A549 (cell line): ENCODE measurements around the gene SLC38A3. TPM values are rescaled to one million over a fixed set of nuclear protein-coding genes. Genes with fewer than 3 reads are reported as not detected.
A peak's percentile ranks its signal among the peaks of the same experiment; 100 is the strongest.

Source experiments
- ATAC-seq, 2 experiments: fragments of 200-7000 bp in 1 of 2; fragments of >200 bp in 1 of 2; cut with Nextera tagmentation in 1 of 2; cut with Tn5 transposase in 1 of 2; 3 replicates each; pipeline versions ENCODE4 v1.8.0 to v1.9.1; 2018 to 2020; ENCODE audit warnings: mild to moderate bottlenecking in 1 of 2, moderate library complexity in 1 of 2
- CTCF ChIA-PET: fragments of 300-600 bp; sonication (Branson Sonifier 250); formaldehyde crosslinking; extraction: SDS; loops from one replicate; lab custom pipeline; 2021; ENCODE audit warnings: antibody characterized with exemption, inconsistent platforms; lab: Yijun Ruan, JAX
- POLR2A ChIA-PET: fragments of 350-600 bp; formaldehyde crosslinking; extraction: SDS; loops from one replicate; lab custom pipeline; 2021; ENCODE audit warnings: antibody characterized with exemption, inconsistent platforms; lab: Yijun Ruan, JAX
- DNase-seq, 2 experiments: peaks; one replicate each; pipeline versions ENCODE4 v3.0.0 to v3.0.0-alpha.2; 2011 to 2016; ENCODE audit warnings: low read depth in 1 of 2, low spot score in 1 of 2
- FAIRE-seq: peaks from 2 replicates; lab custom pipeline; 2011; peaks lifted over from hg19 to GRCh38; lab: Jason Lieb, UNC
- H3K27ac ChIP-seq, 2 experiments: fragments of >200 bp; sonication (Bioruptor Twin); formaldehyde crosslinking; 3 replicates each; pipeline ENCODE4 v1.5.1; 2016 to 2017
- H3K4me1 ChIP-seq: fragments of >200 bp; sonication (Bioruptor Twin); formaldehyde crosslinking; 3 replicates; pipeline ENCODE4 v1.6.1; 2016
- H3K4me2 ChIP-seq: fragments of >200 bp; sonication (Bioruptor Twin); formaldehyde crosslinking; 3 replicates; pipeline ENCODE4 v1.6.1; 2016
- H3K4me3 ChIP-seq: fragments of >200 bp; sonication (Bioruptor Twin); formaldehyde crosslinking; 3 replicates; pipeline ENCODE4 v1.5.1; 2016
- H3K9me3 ChIP-seq: fragments of >200 bp; sonication (Bioruptor Twin); formaldehyde crosslinking; 3 replicates; pipeline ENCODE4 v1.6.1; 2016
- CHD4 ChIP-seq: fragments of 200-600 bp; sonication (generic); IDR thresholded peaks from 2 replicates; pipeline ENCODE4 v1.6.1; 2016; ENCODE audit warnings: antibody characterized with exemption, mild to moderate bottlenecking, borderline replicate concordance
- CTCF ChIP-seq: fragments of >200 bp; sonication (Bioruptor Twin); formaldehyde crosslinking; IDR thresholded peaks from 3 replicates; pipeline ENCODE4 v1.5.1; 2016
- EHMT2 ChIP-seq: fragments of 200-600 bp; sonication (generic); IDR thresholded peaks from 2 replicates; pipeline ENCODE4 v1.6.1; 2016; ENCODE audit warnings: antibody characterized with exemption, low read depth, mild to moderate bottlenecking, moderate library complexity
- EP300 ChIP-seq, 2 experiments: fragments of >200 bp; sonication (Bioruptor Twin); formaldehyde crosslinking; IDR thresholded peaks; 2 replicates in 1 of 2; 3 replicates in 1 of 2; pipeline ENCODE4 v1.6.1; 2016 to 2017
- HDAC2 ChIP-seq: fragments of 200-600 bp; sonication (generic); IDR thresholded peaks from 2 replicates; pipeline ENCODE4 v1.6.1; 2016
- JUN ChIP-seq, 2 experiments: fragments of >200 bp; sonication (Bioruptor Twin); formaldehyde crosslinking; IDR thresholded peaks; 2 replicates in 1 of 2; 3 replicates in 1 of 2; pipeline ENCODE4 v1.6.1; 2016 to 2017
- KDM1A ChIP-seq: fragments of 200-600 bp; sonication (generic); IDR thresholded peaks from 2 replicates; pipeline ENCODE4 v1.6.1; 2016; ENCODE audit warnings: low read depth, mild to moderate bottlenecking
- MYC ChIP-seq: IDR thresholded peaks from 2 replicates; pipeline ENCODE4 v1.6.1; 2012; ENCODE audit warnings: mild to moderate bottlenecking, inconsistent platforms, low read length, improper control_type of control experiment, borderline replicate concordance
- NFE2L2 ChIP-seq: fragments of 150-350 bp; conservative IDR thresholded peaks from 2 replicates; pipeline ENCODE4 v1.6.1; 2014; ENCODE audit warnings: low read length
- PHF8 ChIP-seq: fragments of 200-600 bp; sonication (generic); IDR thresholded peaks from 2 replicates; pipeline ENCODE4 v1.6.1; 2016; ENCODE audit warnings: low read depth, mild to moderate bottlenecking, antibody characterized with exemption, moderate library complexity, borderline replicate concordance
- POLR2A ChIP-seq: IDR thresholded peaks from 2 replicates; pipeline ENCODE4 v1.6.1; 2012; ENCODE audit warnings: mild to moderate bottlenecking, low read length
- POLR2AphosphoS2 ChIP-seq: conservative IDR thresholded peaks from 2 replicates; pipeline ENCODE4 v1.6.1; 2012; ENCODE audit warnings: low read length, improper control_type of control experiment, inconsistent platforms
- RAD21 ChIP-seq, 2 experiments: fragments of >200 bp in 1 of 2; sonication (Bioruptor Twin) in 1 of 2; formaldehyde crosslinking in 1 of 2; IDR thresholded peaks in 1 of 2; conservative IDR thresholded peaks in 1 of 2; 2 replicates in 1 of 2; 3 replicates in 1 of 2; pipeline ENCODE4 v1.6.1; 2012 to 2018; ENCODE audit warnings: inconsistent platforms in 1 of 2
- RCOR1 ChIP-seq: fragments of 150-350 bp; IDR thresholded peaks from 2 replicates; pipeline ENCODE4 v1.6.1; 2014; ENCODE audit warnings: antibody characterized with exemption, low read length, low read depth
- REST ChIP-seq: fragments of 200-600 bp; sonication (generic); IDR thresholded peaks from 2 replicates; pipeline ENCODE4 v1.6.1; 2016; ENCODE audit warnings: antibody characterized with exemption, mild to moderate bottlenecking, moderate library complexity
- RFX5 ChIP-seq: fragments of 450-650 bp; IDR thresholded peaks from 2 replicates; pipeline ENCODE4 v1.7.1; 2014; ENCODE audit warnings: antibody characterized with exemption, mild to moderate bottlenecking, moderate library complexity
- RNF2 ChIP-seq: fragments of 200-600 bp; sonication (generic); IDR thresholded peaks from 2 replicates; pipeline ENCODE4 v1.6.1; 2016; ENCODE audit warnings: low read depth, mild to moderate bottlenecking, antibody characterized with exemption, moderate library complexity, borderline replicate concordance
- WGBS: methylation state at CpG from one replicate; pipeline ENCODE4 v1.1.6; 2017; ENCODE audit errors: missing lambda C conversion rate; 5-methylcytosine and 5-hydroxymethylcytosine counted together
- polyA plus RNA-seq, 4 experiments: library from polyadenylated mRNA; depleted of rRNA in 3 of 4; stranded (reverse); fragments of >200 nt; fragmentation: RNase III in 1 of 4; extraction: RNeasy Plus Mini Kit Qiagen cat#74134 plus additional on column Dnase treatment in 1 of 4; gene quantifications; 2 replicates in 3 of 4; 3 replicates in 1 of 4; pipeline ENCODE4 v1.2.3, GENCODE V29; 2011 to 2017

Gene SLC38A3
- polyA plus RNA-seq, 2 of the 4 experiments (the other 2 are of a cell fraction) = 0.05 TPM; not detected in 1

- DNase-seq = no peak
- CTCF ChIA-PET = interaction anchor here (0.6 kb wide), 1 partner anchor 16 kb away, joined by 3 read pairs; no protein-coding TSS in a partner anchor
- peak overlapping the region; percentile 71 for H3K4me2 ChIP-seq
- TF ChIP-seq RFX5 (no peak), REST (no peak), RAD21 (conservative IDR thresholded peaks at IDR 0.05 in 1 of 2, IDR thresholded peaks at IDR 0.05 in 1 of 2) (no peak), CHD4 (no peak), HDAC2 (no peak), KDM1A (no peak), RNF2 (no peak), EHMT2 (no peak), MYC (no peak), RCOR1 (no peak), PHF8 (no peak)
- TF ChIP-seq, all 56 proteins: peak for 0
- peak overlapping the region; percentile 88 to 94 for H3K27ac ChIP-seq
- H3K4me3 ChIP-seq = no peak overlapping the region
- 50% methylated on average over 6 of the region's 6 CpGs for WGBS
- no peaks in the 10 kb centered on the region for H3K9me3 ChIP-seq
- POLR2A ChIA-PET = no interaction called here
- ATAC-seq = no peak
- H3K4me1 ChIP-seq = peaks cover 95% of the 10 kb centered on the region
- FAIRE-seq = no peak
These were observed 38.5 kb upstream of the SLC38A3 start for GRCh38 chr3:50166620-50167019.

- no peak for FAIRE-seq
- no peak for ATAC-seq
- H3K4me1 ChIP-seq = peaks cover 95% of the 10 kb centered on the region
- no peak for DNase-seq
- WGBS = 41% methylated on average over 4 of the region's 16 CpGs
- H3K4me3 ChIP-seq = no peak overlapping the region
- no peak for TF ChIP-seq JUN (IDR thresholded peaks at IDR 0.05)
- no peak for TF ChIP-seq POLR2AphosphoS2
- TF ChIP-seq HDAC2 = no peak
- no peak for TF ChIP-seq RCOR1
- no peak for TF ChIP-seq KDM1A
- no peak for TF ChIP-seq RAD21 (conservative IDR thresholded peaks at IDR 0.05 in 1 of 2, IDR thresholded peaks at IDR 0.05 in 1 of 2)
- no peak for TF ChIP-seq EP300 (IDR thresholded peaks at IDR 0.05)
- no peak for TF ChIP-seq POLR2A
- TF ChIP-seq CTCF = no peak
- TF ChIP-seq NFE2L2 = no peak
- H3K9me3 ChIP-seq = no peaks in the 10 kb centered on the region
- ChIA-PET CTCF (interaction anchor here (0.6 kb wide), 1 partner anchor 17 kb away, joined by 3 read pairs; no protein-coding TSS in a partner anchor), POLR2A (no interaction called here)
- H3K27ac ChIP-seq = peak overlapping the region; percentile 88 to 94
- peak overlapping the region; percentile 71 for H3K4me2 ChIP-seq
These were observed 37.8 kb upstream of the SLC38A3 start for GRCh38 chr3:50167069-50167840.
